Activated CD4-positive, alpha-beta memory T cell treated with anti-CD3 and anti-CD28 coated beads, Interleukin-2, amount 10 ng/mL, durations not matched to agents 7 days and 5 days (primary cell): ENCODE measurements around the gene INPP5A. TPM values are rescaled to one million over a fixed set of nuclear protein-coding genes. Genes with fewer than 3 reads are reported as not detected.

Experiments used
- CTCF ChIA-PET: fragments of 350-600 bp; sonication (Branson Sonifier 250); formaldehyde crosslinking; loops from one replicate; lab custom pipeline; 2021; ENCODE audit warnings: antibody characterized with exemption, inconsistent platforms; lab: Charles Lee
- POLR2A ChIA-PET: fragments of 350-600 bp; sonication (Branson Sonifier 250); formaldehyde crosslinking; loops from one replicate; lab custom pipeline; 2021; ENCODE audit warnings: antibody characterized with exemption; lab: Charles Lee
- DNase-seq: peaks from one replicate; pipeline ENCODE4 v3.0.0-alpha.2; 2020
- H3K27ac Mint-ChIP-seq: one replicate; pipeline ENCODE4 v1.8.0; 2021; ENCODE audit warnings: mild to moderate bottlenecking, mixed read lengths
- H3K27me3 Mint-ChIP-seq: one replicate; pipeline ENCODE4 v1.8.0; 2021; ENCODE audit warnings: mixed read lengths
- H3K36me3 Mint-ChIP-seq: one replicate; pipeline ENCODE4 v1.8.0; 2021; ENCODE audit warnings: low read depth, mixed read lengths
- H3K4me1 Mint-ChIP-seq: one replicate; pipeline ENCODE4 v1.8.0; 2021; ENCODE audit warnings: mixed read lengths
- H3K4me3 Mint-ChIP-seq: one replicate; pipeline ENCODE4 v1.8.0; 2021; ENCODE audit warnings: mild to moderate bottlenecking, mixed read lengths
- H3K9me3 Mint-ChIP-seq: one replicate; pipeline ENCODE4 v1.8.0; 2021; ENCODE audit warnings: mixed read lengths
- total RNA-seq, 2 experiments: library from RNA; stranded (reverse); gene quantifications; one replicate each; pipeline ENCODE4 v1.2.3, GENCODE V29; 2021

The INPP5A gene
- total RNA-seq, 2 experiments from 2014 or later, result 9.3 to 9.5 TPM

GRCh38 chr10:132640326-132641125, 102.9 kb downstream of the INPP5A start:
- DNase-seq, result no peak
- CTCF ChIA-PET, result no interaction called here
- POLR2A ChIA-PET, result no interaction called here

GRCh38 chr10:132641401-132641800, 103.8 kb downstream of the INPP5A start:
- no peak for DNase-seq
- POLR2A ChIA-PET, result no interaction called here
- H3K27ac Mint-ChIP-seq, result no peak overlapping the region
- H3K4me3 Mint-ChIP-seq, result no peak overlapping the region
- CTCF ChIA-PET, result no interaction called here
- H3K36me3 Mint-ChIP-seq, result no peaks in the 10 kb centered on the region
- H3K4me1 Mint-ChIP-seq, result peaks cover 5% of the 10 kb centered on the region
- no peaks in the 10 kb centered on the region for H3K9me3 Mint-ChIP-seq
- peaks cover 13% of the 10 kb centered on the region for H3K27me3 Mint-ChIP-seq

More at GRCh38 chr10:132640326-132641125, 102.9 kb downstream of the INPP5A start:
- Mint-ChIP-seq H3K36me3 (no peaks in the 10 kb centered on the region), H3K4me3 (no peak overlapping the region), H3K9me3 (no peaks in the 10 kb centered on the region), H3K27me3 (peaks cover 13% of the 10 kb centered on the region), H3K4me1 (peaks cover 5% of the 10 kb centered on the region), H3K27ac (no peak overlapping the region)

- H3K27me3 Mint-ChIP-seq, result peaks cover 11% of the 10 kb centered on the region
- POLR2A ChIA-PET, result no interaction called here
- no peaks in the 10 kb centered on the region for H3K9me3 Mint-ChIP-seq
- CTCF ChIA-PET, result interaction anchor here (2.4 kb wide), 1 partner anchor 12 kb away, joined by 6 read pairs; no protein-coding TSS in a partner anchor
- H3K4me3 Mint-ChIP-seq, result no peak overlapping the region
- H3K27ac Mint-ChIP-seq, result no peak overlapping the region
- H3K4me1 Mint-ChIP-seq, result peaks cover 5% of the 10 kb centered on the region
- no peaks in the 10 kb centered on the region for H3K36me3 Mint-ChIP-seq
- no peak for DNase-seq
These were observed 104.6 kb downstream of the INPP5A start for GRCh38 chr10:132641966-132642731.

GRCh38 chr10:132642732-132643008, 105.1 kb downstream of the INPP5A start:
- DNase-seq, result no peak
- ChIA-PET POLR2A (no interaction called here), CTCF (interaction anchor here (2.4 kb wide), 1 partner anchor 12 kb away, joined by 6 read pairs; no protein-coding TSS in a partner anchor)
- H3K9me3 Mint-ChIP-seq, result no peaks in the 10 kb centered on the region
- no peak overlapping the region for H3K4me3 Mint-ChIP-seq
- H3K27ac Mint-ChIP-seq, result no peak overlapping the region
- H3K36me3 Mint-ChIP-seq, result no peaks in the 10 kb centered on the region
- H3K4me1 Mint-ChIP-seq, result peaks cover 1% of the 10 kb centered on the region
- peaks cover 8% of the 10 kb centered on the region for H3K27me3 Mint-ChIP-seq

- no peak for DNase-seq
- no peaks in the 10 kb centered on the region for H3K4me1 Mint-ChIP-seq
- no peak overlapping the region for H3K4me3 Mint-ChIP-seq
- POLR2A ChIA-PET, result no interaction called here
- CTCF ChIA-PET, result interaction anchor here (0.9 to 2.4 kb wide), 2 partner anchors 11 to 185 kb away, joined by 3 to 6 read pairs; no protein-coding TSS in a partner anchor
- no peaks in the 10 kb centered on the region for H3K36me3 Mint-ChIP-seq
- H3K27me3 Mint-ChIP-seq, result peaks cover 6% of the 10 kb centered on the region
- no peak overlapping the region for H3K27ac Mint-ChIP-seq
- H3K9me3 Mint-ChIP-seq, result no peaks in the 10 kb centered on the region
These were observed 106.3 kb downstream of the INPP5A start for GRCh38 chr10:132643709-132644526.

- H3K27me3 Mint-ChIP-seq, result peaks cover under 1% of the 10 kb centered on the region
- no peaks in the 10 kb centered on the region for H3K36me3 Mint-ChIP-seq
- POLR2A ChIA-PET, result no interaction called here
- H3K4me1 Mint-ChIP-seq, result no peaks in the 10 kb centered on the region
- CTCF ChIA-PET, result no interaction called here
- no peak for DNase-seq
- no peaks in the 10 kb centered on the region for H3K9me3 Mint-ChIP-seq
- H3K27ac Mint-ChIP-seq, result no peak overlapping the region
- H3K4me3 Mint-ChIP-seq, result no peak overlapping the region
These were observed 107.1 kb downstream of the INPP5A start for GRCh38 chr10:132644527-132645246.

GRCh38 chr10:132645247-132645530, 107.6 kb downstream of the INPP5A start:
- no peaks in the 10 kb centered on the region for H3K4me1 Mint-ChIP-seq
- CTCF ChIA-PET, result no interaction called here
- H3K9me3 Mint-ChIP-seq, result no peaks in the 10 kb centered on the region
- H3K36me3 Mint-ChIP-seq, result no peaks in the 10 kb centered on the region
- no peak overlapping the region for H3K27ac Mint-ChIP-seq
- no peak for DNase-seq
- H3K27me3 Mint-ChIP-seq, result no peaks in the 10 kb centered on the region
- POLR2A ChIA-PET, result no interaction called here
- H3K4me3 Mint-ChIP-seq, result no peak overlapping the region

- Mint-ChIP-seq H3K4me1 (no peaks in the 10 kb centered on the region), H3K9me3 (no peaks in the 10 kb centered on the region)
- CTCF ChIA-PET, result no interaction called here
These were observed 108.2 kb downstream of the INPP5A start for GRCh38 chr10:132645630-132646442.

GRCh38 chr10:132646443-132647097, 109.0 kb downstream of the INPP5A start:
- Mint-ChIP-seq H3K27me3 (no peaks in the 10 kb centered on the region), H3K9me3 (no peaks in the 10 kb centered on the region), H3K4me1 (no peaks in the 10 kb centered on the region), H3K4me3 (no peak overlapping the region), H3K36me3 (no peaks in the 10 kb centered on the region), H3K27ac (no peak overlapping the region)
- ChIA-PET POLR2A (no interaction called here), CTCF (no interaction called here)
- DNase-seq, result no peak

More at GRCh38 chr10:132645630-132646442, 108.2 kb downstream of the INPP5A start:
- no peak overlapping the region for H3K27ac Mint-ChIP-seq
- DNase-seq, result no peak
- H3K36me3 Mint-ChIP-seq, result no peaks in the 10 kb centered on the region
- POLR2A ChIA-PET, result no interaction called here
- H3K27me3 Mint-ChIP-seq, result no peaks in the 10 kb centered on the region
- H3K4me3 Mint-ChIP-seq, result no peak overlapping the region

- DNase-seq, result no peak
- Mint-ChIP-seq H3K27ac (no peak overlapping the region), H3K27me3 (no peaks in the 10 kb centered on the region), H3K4me3 (no peak overlapping the region), H3K9me3 (no peaks in the 10 kb centered on the region), H3K36me3 (no peaks in the 10 kb centered on the region), H3K4me1 (no peaks in the 10 kb centered on the region)
- CTCF ChIA-PET, result no interaction called here
- POLR2A ChIA-PET, result no interaction called here
These were observed 109.8 kb downstream of the INPP5A start for GRCh38 chr10:132647424-132647823.

- H3K4me1 Mint-ChIP-seq, result no peaks in the 10 kb centered on the region
- no peak for DNase-seq
- H3K9me3 Mint-ChIP-seq, result no peaks in the 10 kb centered on the region
- H3K27ac Mint-ChIP-seq, result no peak overlapping the region
- CTCF ChIA-PET, result no interaction called here
- H3K36me3 Mint-ChIP-seq, result no peaks in the 10 kb centered on the region
- POLR2A ChIA-PET, result no interaction called here
- H3K27me3 Mint-ChIP-seq, result no peaks in the 10 kb centered on the region
- no peak overlapping the region for H3K4me3 Mint-ChIP-seq
These were observed 110.7 kb downstream of the INPP5A start for GRCh38 chr10:132648072-132648850.
